AG04450 (cell line): ENCODE results near the gene REEP3. TPM values are rescaled to one million over a fixed set of nuclear protein-coding genes. Genes with fewer than 3 reads are reported as not detected.

ENCODE experiments used
- CTCF ChIA-PET: fragments of 300-600, 350-600 bp; formaldehyde crosslinking; extraction: SDS; loops from one replicate; lab custom pipeline; 2022; ENCODE audit warnings: antibody characterized with exemption, inconsistent platforms; lab: Charles Lee
- POLR2A ChIA-PET: fragments of 350-600 bp; formaldehyde crosslinking; extraction: SDS; loops from one replicate; lab custom pipeline; 2021; ENCODE audit warnings: antibody characterized with exemption, inconsistent platforms; lab: Yijun Ruan, JAX
- DNase-seq: peaks from one replicate; pipeline ENCODE4 v3.0.0-alpha.2; 2011; ENCODE audit warnings: low read depth, low spot score
- H3K27ac ChIP-seq: one replicate; pipeline ENCODE4 v1.5.1; 2012; ENCODE audit warnings: low read depth, low read length, control low read depth
- H3K27me3 ChIP-seq: one replicate; pipeline ENCODE4 v1.6.0; 2012; ENCODE audit warnings: low read length; ENCODE audit not compliant: control insufficient read depth, insufficient read depth
- H3K4me3 ChIP-seq: 2 replicates; pipeline ENCODE4 v1.5.1; 2011; ENCODE audit warnings: mild to moderate bottlenecking, low read depth, low read length, control low read depth
- H3K9me3 ChIP-seq: 2 replicates; pipeline ENCODE4 v1.5.1; 2012; ENCODE audit warnings: low read length; ENCODE audit not compliant: control insufficient read depth, insufficient read depth
- CTCF ChIP-seq: IDR thresholded peaks from 2 replicates; pipeline ENCODE4 v1.5.1; 2011; ENCODE audit warnings: low read depth, low read length, control low read depth, inconsistent platforms
- polyA plus RNA-seq: library from polyadenylated mRNA; depleted of rRNA; stranded (reverse); fragments of >200 nt; gene quantifications from 2 replicates; pipeline ENCODE4 v1.2.3, GENCODE V29; 2011

Gene REEP3
- polyA plus RNA-seq, 1 experiment: 36.5 TPM

- no peaks in the 10 kb centered on the region for H3K27me3 ChIP-seq
- H3K27ac ChIP-seq: no peak overlapping the region
- DNase-seq: no peak
- ChIA-PET CTCF (no interaction called here), POLR2A (no interaction called here)
- TF ChIP-seq CTCF: no peak
- H3K4me3 ChIP-seq: no peak overlapping the region
- no peaks in the 10 kb centered on the region for H3K9me3 ChIP-seq
Measured at GRCh38 chr10:63670291-63670898, 149.2 kb downstream of the REEP3 start.

DNA sequence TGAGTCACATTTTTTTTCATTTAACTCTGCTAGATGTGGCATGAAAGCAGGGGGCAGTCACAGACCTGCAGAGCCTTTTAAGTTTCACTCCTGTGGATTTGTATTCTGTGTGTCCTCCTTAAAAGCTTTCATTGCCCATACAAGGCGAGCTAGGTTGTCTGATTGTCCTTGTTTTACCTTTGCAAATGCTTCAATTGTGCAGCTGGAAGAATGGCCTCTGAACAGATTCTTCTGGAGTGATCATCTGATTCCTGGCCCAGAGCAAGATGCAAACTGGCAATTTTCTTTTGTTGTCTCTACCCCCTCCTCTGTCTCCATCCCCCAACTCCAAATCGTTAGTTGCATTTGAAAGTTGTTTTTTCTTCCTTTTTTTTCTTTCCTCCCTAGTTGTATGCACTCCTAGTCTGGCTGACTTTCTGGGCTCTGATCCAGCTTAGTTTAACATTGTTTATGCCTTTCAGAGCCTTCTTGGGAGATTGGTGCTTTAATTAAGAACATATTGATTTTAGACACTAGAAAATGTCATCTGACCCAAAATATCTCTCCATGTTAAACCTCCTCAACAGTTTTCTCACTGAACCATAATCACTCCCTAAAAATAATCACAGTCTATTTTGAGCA, 150.2 kb downstream of the REEP3 start:
- Histone ChIP-seq H3K27ac (no peak overlapping the region), H3K9me3 (no peaks in the 10 kb centered on the region), H3K4me3 (no peak overlapping the region), H3K27me3 (no peaks in the 10 kb centered on the region)
- ChIA-PET CTCF (interaction anchor here (0.6 to 0.9 kb wide), 3 partner anchors 10 to 1733 kb away, joined by 3 read pairs; no protein-coding TSS in a partner anchor), POLR2A (interaction anchor here (0.7 kb wide), 1 partner anchor 41 kb away, joined by 3 read pairs; no protein-coding TSS in a partner anchor)
- peak; percentile 55 for DNase-seq
- no peak for TF ChIP-seq CTCF

GRCh38 chr10:63672491-63672890, 151.3 kb downstream of the REEP3 start:
- H3K27ac ChIP-seq: no peak overlapping the region
- H3K9me3 ChIP-seq: no peaks in the 10 kb centered on the region
- ChIA-PET POLR2A (no interaction called here), CTCF (no interaction called here)
- DNase-seq: no peak
- TF ChIP-seq CTCF: no peak
- no peak overlapping the region for H3K4me3 ChIP-seq
- H3K27me3 ChIP-seq: no peaks in the 10 kb centered on the region

- CTCF ChIA-PET: interaction anchor here (0.7 kb wide), 1 partner anchor 507 kb away, joined by 3 read pairs; no protein-coding TSS in a partner anchor
- Histone ChIP-seq H3K4me3 (no peak overlapping the region), H3K27ac (no peak overlapping the region), H3K9me3 (no peaks in the 10 kb centered on the region), H3K27me3 (no peaks in the 10 kb centered on the region)
- no peak for DNase-seq
- no peak for TF ChIP-seq CTCF
- POLR2A ChIA-PET: no interaction called here
Measured at GRCh38 chr10:63673246-63673645, 152.0 kb downstream of the REEP3 start.

GRCh38 chr10:63673846-63674245, 152.6 kb downstream of the REEP3 start:
- no peak for DNase-seq
- Histone ChIP-seq H3K9me3 (no peaks in the 10 kb centered on the region), H3K27ac (no peak overlapping the region), H3K27me3 (no peaks in the 10 kb centered on the region), H3K4me3 (no peak overlapping the region)
- CTCF ChIA-PET: interaction anchor here (0.7 to 1.1 kb wide), 2 partner anchors 46 to 508 kb away, joined by 3 to 4 read pairs; no protein-coding TSS in a partner anchor
- no peak for TF ChIP-seq CTCF
- POLR2A ChIA-PET: no interaction called here
